GM15510 (cell line): ENCODE data around the gene CYTH1.

Experiments used
- POLR2A ChIP-seq: IDR thresholded peaks from 3 replicates; pipeline ENCODE4 v1.6.1; 2011; ENCODE audit warnings: borderline replicate concordance; ENCODE audit not compliant: insufficient read length; ENCODE audit errors: extremely low read depth

Gene CYTH1

GRCh38 chr17:78796517-78796900 is 14.4 kb upstream of the CYTH1 start:
- no peak for TF ChIP-seq POLR2A

GRCh38 chr17:78795861-78796516 is 13.9 kb upstream of the CYTH1 start:
- no peak for TF ChIP-seq POLR2A

GRCh38 chr17:78794864-78795640 is 13.0 kb upstream of the CYTH1 start:
- TF ChIP-seq POLR2A, result no peak

GRCh38 chr17:78794399-78794798 is 12.3 kb upstream of the CYTH1 start:
- TF ChIP-seq POLR2A, result no peak

GRCh38 chr17:78793968-78794367 is 11.9 kb upstream of the CYTH1 start:
- no peak for TF ChIP-seq POLR2A

- TF ChIP-seq POLR2A, result no peak
Observed at GRCh38 chr17:78793415-78793814, 11.3 kb upstream of the CYTH1 start.

GRCh38 chr17:78791840-78792709 is 10.0 kb upstream of the CYTH1 start:
- no peak for TF ChIP-seq POLR2A

GRCh38 chr17:78790552-78790951 is 8.5 kb upstream of the CYTH1 start:
- TF ChIP-seq POLR2A, result no peak

- TF ChIP-seq POLR2A, result no peak
Observed at GRCh38 chr17:78789663-78790181, 7.6 kb upstream of the CYTH1 start.

- TF ChIP-seq POLR2A, result no peak
Observed at GRCh38 chr17:78789149-78789662, 7.1 kb upstream of the CYTH1 start.

GRCh38 chr17:78788451-78788850 is 6.4 kb upstream of the CYTH1 start:
- TF ChIP-seq POLR2A, result no peak

GRCh38 chr17:78787444-78787843 is 5.4 kb upstream of the CYTH1 start:
- TF ChIP-seq POLR2A, result no peak

GRCh38 chr17:78785663-78786057 is 3.6 kb upstream of the CYTH1 start:
- TF ChIP-seq POLR2A, result no peak

- no peak for TF ChIP-seq POLR2A
Observed at GRCh38 chr17:78785011-78785662, 3.1 kb upstream of the CYTH1 start.
